Measurements from ENCODE around the gene NBEAL2.

GRCh38 chr3:47016086-47016933 lies 36.8 kb downstream of the NBEAL2 start:
- TF ChIP-seq POLR2AphosphoS5 (IDR thresholded peaks at IDR 0.05), result no peak
- no peak for TF ChIP-seq CTCF (IDR thresholded peaks at IDR 0.05)
